SH-SY5Y (cell line): ENCODE results near the gene DAGLA.

Experiments
- GATA2 ChIP-seq: IDR thresholded peaks from 2 replicates; pipeline ENCODE4 v1.6.1; 2011; ENCODE audit warnings: mild to moderate bottlenecking, low read depth, low read length
- GATA3 ChIP-seq: IDR thresholded peaks from 2 replicates; pipeline ENCODE4 v1.6.1; 2011; ENCODE audit warnings: low read depth, mild to moderate bottlenecking, low read length, moderate library complexity

The DAGLA gene

DNA sequence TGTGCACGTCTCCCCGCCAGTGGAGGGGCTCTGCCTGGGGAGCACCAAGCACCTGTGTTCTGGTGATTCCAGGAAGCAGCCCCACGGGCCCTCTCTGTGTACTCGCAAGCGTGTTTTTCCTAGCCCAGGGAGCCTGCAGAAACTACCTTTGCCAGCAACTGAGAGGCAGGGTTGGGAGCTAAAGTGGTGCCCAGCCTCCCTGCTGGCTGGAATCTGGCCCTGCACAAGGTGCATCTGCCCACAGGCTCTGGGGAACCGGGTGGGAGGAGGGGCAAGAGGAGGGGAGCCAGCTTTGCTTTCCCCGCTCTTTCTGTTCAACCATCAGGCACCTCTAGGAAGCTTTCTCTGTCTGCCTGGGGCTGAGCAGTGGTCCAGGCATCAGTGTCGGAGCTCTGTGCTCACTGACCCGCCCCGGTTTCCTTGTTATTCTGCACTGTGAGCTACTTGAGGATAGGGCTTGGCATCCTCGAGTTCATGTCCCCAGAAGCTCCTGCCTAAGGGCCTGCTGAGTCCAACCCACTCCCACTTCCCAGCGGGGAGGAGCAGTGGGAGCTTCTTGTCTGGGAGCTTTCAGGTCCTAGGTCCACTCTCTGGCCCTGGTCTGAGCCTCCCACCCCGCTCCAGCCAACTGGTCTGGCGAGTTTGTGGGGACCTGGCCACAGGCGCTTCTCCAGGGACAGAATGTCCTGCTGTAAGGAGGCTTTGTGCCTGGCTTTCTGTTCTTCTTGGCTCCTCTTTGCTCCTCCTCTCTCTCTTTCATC is 14.9 kb downstream of the DAGLA start:
- TF ChIP-seq GATA2 (no peak), GATA3 (no peak)

DNA sequence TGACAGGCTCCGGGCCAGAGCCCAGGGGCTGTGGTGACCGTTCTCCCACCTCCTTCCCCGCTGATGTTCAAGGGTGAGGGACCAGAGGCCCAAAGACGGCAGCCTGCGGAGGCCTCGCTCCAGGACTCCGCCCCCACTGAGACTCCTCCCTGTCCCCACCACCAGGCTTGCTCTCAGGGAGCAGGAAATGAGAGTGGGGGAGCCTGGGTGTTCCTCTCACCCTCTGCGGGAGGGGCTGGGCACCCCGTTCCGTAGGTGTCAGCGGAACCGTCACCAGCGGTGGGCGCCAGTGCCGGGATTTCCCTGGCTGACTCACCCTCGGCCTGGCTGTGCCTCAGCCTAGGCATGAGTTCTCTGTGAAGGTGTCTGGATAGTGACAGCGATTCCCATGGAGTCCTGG is 15.7 kb downstream of the DAGLA start:
- TF ChIP-seq GATA3 (no peak), GATA2 (no peak)

DNA sequence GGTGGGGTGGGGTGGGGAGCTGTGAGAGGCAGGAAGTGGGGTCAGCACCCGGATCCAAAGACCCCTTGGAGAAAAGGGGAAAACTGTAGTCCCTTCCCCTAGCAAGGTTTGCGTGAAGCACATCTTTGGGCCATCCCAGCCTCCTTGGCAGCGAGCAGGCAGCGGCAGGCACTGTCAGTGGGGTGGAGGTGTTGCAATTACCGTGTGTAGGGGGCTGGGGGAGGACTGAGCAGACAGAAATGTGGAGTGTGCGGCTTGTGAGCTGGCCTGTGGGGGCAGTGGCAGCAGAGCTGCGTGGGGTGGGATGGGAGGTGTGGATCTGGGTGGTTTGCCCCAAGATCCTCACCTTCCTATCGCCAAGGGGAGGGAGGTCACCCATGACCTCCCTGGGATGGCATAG is 16.4 kb downstream of the DAGLA start:
- TF ChIP-seq GATA2 (no peak), GATA3 (no peak)

DNA sequence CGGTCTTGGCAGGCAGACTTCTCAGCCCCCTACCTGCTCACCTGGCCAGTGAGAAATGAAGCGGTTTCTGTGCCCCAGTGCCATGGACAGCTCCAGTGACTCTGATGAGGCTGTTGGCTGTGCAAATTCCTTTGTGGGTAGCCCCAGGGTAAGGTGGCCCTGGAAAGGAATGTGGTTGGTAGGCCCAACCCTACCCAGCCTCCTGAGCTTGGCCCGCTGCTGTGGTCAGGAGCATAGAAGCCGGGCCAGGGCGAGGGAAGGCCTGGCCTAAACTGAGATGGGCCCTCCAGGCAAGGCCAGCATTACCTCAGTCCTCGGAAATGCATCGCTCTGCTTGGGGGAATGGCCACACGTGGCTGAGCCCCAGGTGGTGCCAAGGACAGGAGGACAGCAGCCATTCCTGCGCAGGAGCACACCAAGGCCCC is 16.9 kb downstream of the DAGLA start:
- TF ChIP-seq GATA2, result no peak
- no peak for TF ChIP-seq GATA3

DNA sequence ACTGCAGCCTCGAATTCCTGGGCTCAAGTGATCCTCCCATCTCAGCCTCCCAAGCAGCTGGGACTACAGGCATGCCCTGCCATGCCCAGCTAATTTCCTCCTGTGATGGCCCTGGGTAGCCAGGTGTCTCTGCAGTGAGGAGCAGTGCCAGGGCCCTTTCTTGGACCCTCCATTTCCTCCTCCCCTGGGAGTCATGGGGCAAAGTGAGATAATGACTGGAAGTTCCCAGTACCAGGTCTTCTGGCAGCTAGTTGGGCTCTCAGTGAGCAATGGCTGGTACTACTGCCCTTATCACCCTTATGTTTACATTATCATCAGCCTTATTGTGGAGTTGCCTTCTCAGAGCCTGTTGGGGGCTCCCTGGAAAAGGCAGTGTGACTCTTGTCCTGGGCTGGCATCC is 17.6 kb downstream of the DAGLA start:
- TF ChIP-seq GATA3 (no peak), GATA2 (no peak)

DNA sequence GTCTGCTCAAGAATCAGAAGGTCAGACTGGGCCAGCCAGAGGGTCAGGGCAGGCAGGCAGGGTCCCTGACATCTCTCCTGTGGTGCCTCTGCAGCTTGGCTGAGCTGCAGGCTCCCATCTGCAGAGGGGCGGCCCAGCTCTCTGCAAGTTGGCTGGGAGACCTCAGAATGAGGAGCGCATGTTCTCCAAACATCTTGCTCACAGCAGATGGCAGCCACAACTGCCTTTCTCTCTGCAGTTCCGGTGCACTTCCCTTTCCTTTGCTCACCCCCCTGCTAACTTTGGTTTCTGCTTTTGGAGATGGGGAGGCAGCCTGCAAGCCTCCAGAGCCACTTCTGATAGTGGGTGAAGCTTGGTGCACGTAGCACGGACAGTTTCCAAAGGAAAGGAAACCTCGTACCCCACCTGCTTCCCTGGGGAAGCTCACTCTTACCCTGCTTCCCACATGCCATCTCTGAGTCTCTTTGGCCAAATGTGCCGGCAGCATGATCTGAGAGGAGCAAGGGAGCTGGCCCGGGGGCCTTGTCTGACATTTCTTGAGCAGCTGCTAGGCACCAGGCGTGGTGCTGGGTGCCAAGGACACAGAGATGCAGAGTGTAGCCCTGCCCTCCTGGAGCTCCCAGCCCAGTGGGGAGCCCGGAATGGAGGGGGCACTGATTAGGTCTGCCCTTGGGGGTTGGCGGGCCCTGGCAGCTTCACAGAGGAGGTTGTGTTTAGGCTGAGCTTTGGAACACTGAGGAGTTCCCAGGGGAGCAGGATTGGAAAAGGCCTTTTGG is 18.2 kb downstream of the DAGLA start:
- TF ChIP-seq GATA3 (no peak), GATA2 (no peak)

DNA sequence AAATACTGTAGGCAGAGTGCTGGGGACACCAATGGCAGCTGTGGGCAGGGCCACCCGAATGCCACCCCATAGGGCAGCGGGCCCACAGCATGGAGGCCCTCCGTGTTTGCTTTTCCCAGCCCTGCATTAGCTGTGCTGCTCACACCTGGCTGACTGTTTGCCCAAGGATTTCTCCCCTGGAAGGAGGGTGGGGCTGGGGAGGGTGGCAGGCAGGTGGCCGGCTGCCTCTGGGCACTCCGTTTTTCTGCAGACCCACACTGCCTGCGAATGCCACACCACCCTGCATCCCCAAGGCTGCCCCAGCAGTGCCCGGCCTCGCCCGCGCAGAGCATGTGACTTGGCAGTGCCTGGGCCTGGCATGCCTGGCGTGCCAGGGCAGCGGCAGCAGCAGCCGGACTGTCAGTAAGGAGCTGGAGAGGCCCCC is 19.6 kb downstream of the DAGLA start:
- TF ChIP-seq GATA2, result no peak
- TF ChIP-seq GATA3, result no peak

DNA sequence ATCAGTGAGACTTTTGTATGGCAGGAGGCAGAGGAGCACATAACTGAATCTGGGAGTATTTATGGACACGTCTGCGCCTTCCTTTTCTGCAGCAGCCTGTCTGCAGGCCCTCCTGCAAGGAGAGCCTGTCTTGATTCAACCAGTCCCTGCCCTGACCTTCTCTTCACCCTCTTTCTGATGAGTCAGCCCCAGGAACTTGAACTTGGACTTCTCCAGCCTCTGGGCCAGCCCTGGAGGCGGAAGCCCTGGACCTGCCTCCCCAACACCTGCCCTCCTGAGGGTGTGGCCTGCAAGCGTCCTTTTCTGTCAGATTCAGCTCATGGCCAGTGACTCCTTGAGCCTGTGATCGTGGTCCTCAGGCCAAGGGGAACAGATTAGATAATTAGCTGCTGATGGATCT is 20.0 kb downstream of the DAGLA start:
- TF ChIP-seq GATA2 (no peak), GATA3 (no peak)

DNA sequence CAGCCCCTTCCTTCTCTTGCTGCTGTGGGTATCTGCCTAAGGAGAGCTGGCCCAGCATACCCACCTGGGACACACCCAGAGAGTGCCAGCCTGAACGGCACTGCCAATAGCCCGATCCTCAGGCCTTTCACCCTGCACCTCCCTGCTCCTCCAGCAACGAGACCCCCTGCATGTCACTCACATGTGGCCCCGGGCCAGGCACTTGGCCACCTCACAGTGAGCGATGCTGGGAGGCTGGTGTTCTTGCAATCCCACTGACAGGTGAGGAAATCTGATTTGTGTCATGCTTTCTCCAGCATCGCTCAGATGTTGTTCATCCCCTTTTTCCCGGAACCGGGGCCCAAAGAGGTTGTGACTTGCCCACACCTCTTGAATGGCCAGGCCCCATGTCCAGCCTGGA is 20.5 kb downstream of the DAGLA start:
- TF ChIP-seq GATA2, result no peak
- no peak for TF ChIP-seq GATA3

DNA sequence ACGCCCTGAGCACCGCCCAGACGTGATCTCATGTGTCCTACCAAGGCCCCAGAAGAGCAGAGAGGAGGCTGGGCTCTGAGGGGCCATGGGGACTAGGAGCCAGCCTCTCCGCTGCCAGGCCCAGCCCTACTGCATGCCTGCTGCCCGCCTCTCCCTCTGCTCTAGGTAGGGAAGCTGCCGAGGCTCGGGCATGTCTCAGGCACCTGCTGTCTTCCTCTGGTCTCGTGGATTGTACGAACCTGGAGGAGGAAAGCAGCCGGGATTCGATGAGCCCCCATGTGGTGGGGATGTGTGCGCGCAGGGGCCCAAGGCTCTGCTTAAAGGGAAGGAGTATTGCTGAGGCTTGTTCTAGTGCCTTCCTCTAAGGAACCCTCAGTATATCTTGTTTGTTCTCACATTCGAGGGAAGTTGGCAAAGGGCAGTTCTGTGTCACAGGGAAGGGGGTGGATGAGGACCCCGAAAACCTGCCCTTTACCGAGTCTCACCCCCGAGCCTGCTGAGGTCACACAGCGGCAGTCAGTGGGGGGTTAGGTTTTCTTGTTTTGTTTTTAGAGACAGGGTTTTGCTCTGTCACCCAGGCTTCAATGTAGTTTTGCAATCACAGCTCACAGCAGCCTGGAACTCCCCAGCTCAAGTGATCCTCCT is 21.2 kb downstream of the DAGLA start:
- TF ChIP-seq GATA2 (no peak), GATA3 (no peak)

DNA sequence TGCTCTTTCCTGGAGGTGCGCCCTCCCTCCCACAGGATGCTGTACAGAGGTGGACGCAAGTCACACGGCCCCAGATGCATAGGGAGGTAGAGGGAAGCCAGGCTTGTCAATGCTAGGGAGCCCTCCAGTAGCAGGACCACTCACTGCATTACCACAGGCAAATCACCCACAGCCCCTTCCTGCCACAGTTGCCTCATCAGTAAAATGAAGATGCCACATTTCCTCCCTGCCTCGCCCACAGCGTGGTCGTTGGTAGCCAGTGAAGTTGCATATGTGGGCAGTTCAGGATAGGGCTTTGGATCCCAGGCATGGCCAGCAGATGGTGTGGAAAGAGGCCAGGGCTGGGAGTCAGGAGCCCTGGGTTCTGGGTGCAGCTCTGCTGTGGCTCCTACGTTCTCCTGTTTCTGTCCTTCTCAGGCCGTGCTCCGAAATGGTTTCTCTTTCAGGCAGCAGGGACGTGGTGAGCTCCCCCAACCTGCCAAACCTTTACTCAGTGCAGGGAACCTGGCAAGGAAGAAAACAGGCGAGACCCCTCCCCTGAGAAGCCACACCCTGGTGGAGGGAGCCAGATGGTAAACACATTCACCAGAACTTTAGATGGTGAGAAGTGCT is 22.6 kb downstream of the DAGLA start:
- no peak for TF ChIP-seq GATA2
- TF ChIP-seq GATA3, result no peak

DNA sequence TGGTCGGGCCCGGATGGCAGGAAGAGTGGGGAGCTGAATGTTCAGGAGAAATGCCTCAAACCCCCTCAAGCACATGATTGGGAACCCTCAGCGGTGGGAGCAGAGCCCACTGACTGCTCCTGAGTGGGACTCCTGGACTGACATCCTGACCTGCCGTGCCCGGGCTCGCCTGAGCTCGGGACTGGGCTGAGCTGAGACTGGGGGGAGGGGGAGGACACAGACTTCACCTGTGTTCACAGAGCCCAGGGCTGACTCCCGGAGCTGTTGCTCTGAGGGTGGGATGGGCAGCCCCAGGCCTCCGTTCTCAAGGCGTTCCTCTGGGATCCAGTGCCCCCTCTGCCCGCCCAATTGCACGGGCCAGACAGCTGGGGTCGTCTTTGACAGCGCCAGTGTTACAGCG is 24.6 kb downstream of the DAGLA start:
- TF ChIP-seq GATA3 (no peak), GATA2 (no peak)

DNA sequence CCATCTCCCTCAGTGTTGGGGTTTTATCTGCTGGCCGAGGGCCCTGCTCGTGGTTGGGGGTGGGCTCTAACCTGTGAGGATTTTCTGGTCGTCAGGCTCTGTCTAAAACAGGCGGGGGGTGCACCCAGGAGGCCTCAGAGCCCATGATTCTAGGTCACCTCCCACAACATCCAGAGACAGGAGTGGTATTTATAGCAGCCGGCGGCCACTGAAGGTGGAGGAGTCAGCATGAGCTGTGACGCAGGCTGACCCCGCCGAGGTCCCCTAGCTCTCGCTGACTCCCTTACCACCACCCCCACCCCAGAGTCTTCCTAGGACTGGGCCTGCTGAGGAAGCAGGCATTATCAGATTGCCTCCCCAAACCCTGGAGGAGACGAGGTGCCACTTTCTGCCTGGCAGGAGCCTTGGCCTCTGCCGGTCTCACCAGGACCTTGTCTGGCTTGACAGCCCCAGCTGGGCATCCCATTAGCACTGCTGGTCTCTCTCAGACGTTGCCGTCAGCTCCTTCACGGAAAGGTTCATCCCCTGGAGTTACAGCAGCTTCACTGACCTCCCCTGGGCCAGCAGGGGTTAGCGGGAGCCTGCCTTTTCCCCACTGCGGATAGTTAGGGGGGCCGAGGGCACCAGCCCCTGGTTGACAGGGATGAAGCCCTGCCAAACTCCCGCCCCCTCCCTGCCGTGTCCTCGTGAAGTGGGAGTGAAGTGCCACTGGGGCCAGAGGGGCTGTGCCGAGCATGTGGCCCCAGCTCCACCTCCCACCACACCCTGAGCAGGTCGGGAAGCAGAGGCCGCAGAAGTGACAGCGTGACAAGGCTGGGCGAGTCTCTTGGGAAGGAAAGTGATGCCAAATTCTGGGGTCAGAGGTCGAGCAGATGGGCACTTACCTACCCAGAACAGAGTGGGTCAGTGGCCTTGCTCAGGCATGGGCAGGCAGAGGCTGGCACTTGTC is 26.5 kb downstream of the DAGLA start:
- TF ChIP-seq GATA3, result no peak
- no peak for TF ChIP-seq GATA2
